Heart left ventricle (tissue), 16 donors: ENCODE data around the gene PTPRN2. TPM values are rescaled to one million over a fixed set of nuclear protein-coding genes. Genes with fewer than 3 reads are reported as not detected.

Experiments used
- ATAC-seq, 4 donors: fragments of 200-7000 bp; cut with Tn5 transposase; one replicate each; pipeline ENCODE4 v1.9.1; 2020 to 2022; ENCODE audit warnings: moderate library complexity in 4 of 4, mild to moderate bottlenecking in 3 of 4, moderate number of reproducible peaks in 1 of 4
- DNase-seq, 5 donors: peaks; one replicate each; pipeline ENCODE4 v3.0.0-alpha.2; 2020
- H3K27ac ChIP-seq, 12 donors: fragments of 200-600 bp; sonication (generic) in 4 of 12; one replicate each; pipeline versions ENCODE4 v1.5.0 to v1.8.0; 2016 to 2022; ENCODE audit warnings: mild to moderate bottlenecking in 2 of 12
- H3K27me3 ChIP-seq, 9 donors: fragments of 200-600 bp; sonication (generic) in 2 of 9; one replicate each; pipeline versions ENCODE4 v1.5.1 to v1.8.0; 2016 to 2022; ENCODE audit warnings: mild to moderate bottlenecking in 3 of 9
- H3K36me3 ChIP-seq, 9 donors: fragments of 200-600 bp; sonication (generic) in 2 of 9; one replicate each; pipeline versions ENCODE4 v1.5.0 to v1.8.0; 2018 to 2022; ENCODE audit warnings: mild to moderate bottlenecking in 2 of 9
- H3K4me1 ChIP-seq, 12 donors: fragments of 200-600 bp; sonication (generic) in 4 of 12; one replicate each; pipeline versions ENCODE4 v1.5.0 to v1.8.0; 2016 to 2022; ENCODE audit warnings: mild to moderate bottlenecking in 3 of 12
- H3K4me3 ChIP-seq, 12 donors: fragments of 200-600 bp; sonication (generic) in 4 of 12; one replicate each; pipeline versions ENCODE4 v1.5.0 to v1.8.0; 2017 to 2022; ENCODE audit warnings: mild to moderate bottlenecking in 9 of 12, moderate library complexity in 4 of 12
- H3K9me3 ChIP-seq, 12 donors: fragments of 200-600 bp; sonication (generic) in 4 of 12; one replicate each; pipeline versions ENCODE4 v1.5.0 to v1.8.0; 2016 to 2022; ENCODE audit warnings: mild to moderate bottlenecking in 1 of 12
- POLR2A ChIP-seq, 2 donors: fragments of 450-650 bp; IDR thresholded peaks; one replicate each; pipeline ENCODE4 v1.6.1; 2017; ENCODE audit warnings: antibody characterized with exemption in 2 of 2, mild to moderate bottlenecking in 2 of 2, moderate library complexity in 2 of 2
- WGBS, 4 donors: extraction: QIAGEN DNeasy Blood & Tissue Kit in 2 of 4; methylation state at CpG; one replicate each; pipeline versions ENCODE4 v1.1.5 to v1.1.7; 2013 to 2018; 5-methylcytosine and 5-hydroxymethylcytosine counted together
- intact Hi-C, 10 donors: fragments of 100-400 bp; cut with DNase I; formaldehyde crosslinking; loops; one replicate each; pipeline versions ENCODE4 v1.11.1 to v1.14.2; 2022
- polyA plus RNA-seq, 2 donors: library from polyadenylated mRNA; stranded (reverse); fragments of 200-250 nt; gene quantifications; one replicate each; pipeline ENCODE4 v1.2.3, GENCODE V29; 2013
- total RNA-seq, 9 donors: library from RNA; depleted of rRNA in 2 of 9; stranded (reverse); fragments of >200 nt in 2 of 9; fragmentation: NEBNext Ultra II Directional in 3 of 9; extraction: Animal tissue kit (Norgen Biotek cat#: 25700) in 3 of 9; gene quantifications; one replicate each; pipeline versions ENCODE4 v1.1.0 to v1.2.4, GENCODE V29; 2016 to 2023
- TF ChIP-seq, protein P1 (sequence below), 12 donors: fragments of 200-600 bp; sonication (generic) in 4 of 12; IDR thresholded peaks; one replicate each; pipeline versions ENCODE4 v1.5.0 to v1.8.0; 2018 to 2022; ENCODE audit warnings: antibody characterized with exemption in 12 of 12, mild to moderate bottlenecking in 5 of 12
- donor health status: ischemic (EF 13 %, LVEDD 7.1; RV severe dilation, severe dysfunction).
- donor health status: healthy with polysubstance abuse.
- donor health status: DM: no; HTN: yes; CAD: no.
- donor health status: DM: no; HTN: no; CAD: no.
- donor health status: ischemic (EF 25% LVEDD 6.9; RV normal size, moderate dysfunction).
- donor health status: ischemic (EF 25% LVEDD 5.7; RV mildly dilated, moderate dysfunction).
- donor health status: healthy.
- donor health status: DM: yes; HTN: yes; CAD: no.
- donor health status: ischemic (EF 35%, LVEDD 5.7; RV mildly dilated, moderate dysfunction).
- donor health status: nonischemic (EF 11% LVEDD 7.7; RV severe dilation, severe dysfunction).
- donor health status: DM: yes; HTN: yes; CAD: no.
- donor health status: PGD.
- donor health status: ischemic (EF 29% LVEDD 5.4; RV normal size, mild dysfunction).
- donor health status: nonischemic (EF 23%, LVEDD 6.1; RV moderate dilation, normal function).

Gene PTPRN2
- total and polyA plus RNA-seq, 11 donors: 0.61 to 2.3 (median 1.3) TPM

DNA sequence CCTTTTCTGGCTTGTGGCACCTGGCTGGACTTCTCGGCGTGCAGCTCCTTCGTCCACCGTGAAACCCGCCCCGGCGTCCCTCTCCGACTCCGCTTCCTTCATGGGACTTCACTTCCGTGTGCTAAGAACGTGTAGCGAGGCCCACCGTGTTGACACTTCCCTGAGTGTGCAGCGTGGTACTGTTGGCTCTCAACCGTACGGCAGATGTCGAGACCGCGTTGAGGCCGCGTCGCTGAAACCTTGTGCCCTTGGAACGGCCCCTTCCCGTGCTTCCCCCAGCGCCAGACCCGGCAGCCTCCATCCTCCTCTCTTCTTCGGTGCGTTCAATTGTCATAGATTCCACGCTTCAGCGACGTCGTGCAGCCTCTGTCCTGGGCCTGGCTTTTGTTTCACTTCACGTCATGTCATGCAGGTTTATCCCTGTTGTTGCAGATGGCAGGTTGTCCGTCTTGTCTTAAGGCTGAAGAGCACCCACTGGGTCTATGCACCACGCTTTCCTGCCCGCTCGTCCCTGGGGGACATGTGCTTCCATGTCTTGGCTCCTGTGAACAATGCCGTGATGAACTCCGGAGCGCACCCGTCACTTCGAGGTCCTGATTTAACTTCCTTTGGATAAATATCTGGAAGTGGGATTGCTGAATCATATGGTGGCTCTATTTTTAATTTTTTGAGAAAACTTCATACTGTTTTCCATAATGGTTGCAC lies 785.5 kb downstream of the PTPRN2 start:
- TF ChIP-seq, protein P1, sequence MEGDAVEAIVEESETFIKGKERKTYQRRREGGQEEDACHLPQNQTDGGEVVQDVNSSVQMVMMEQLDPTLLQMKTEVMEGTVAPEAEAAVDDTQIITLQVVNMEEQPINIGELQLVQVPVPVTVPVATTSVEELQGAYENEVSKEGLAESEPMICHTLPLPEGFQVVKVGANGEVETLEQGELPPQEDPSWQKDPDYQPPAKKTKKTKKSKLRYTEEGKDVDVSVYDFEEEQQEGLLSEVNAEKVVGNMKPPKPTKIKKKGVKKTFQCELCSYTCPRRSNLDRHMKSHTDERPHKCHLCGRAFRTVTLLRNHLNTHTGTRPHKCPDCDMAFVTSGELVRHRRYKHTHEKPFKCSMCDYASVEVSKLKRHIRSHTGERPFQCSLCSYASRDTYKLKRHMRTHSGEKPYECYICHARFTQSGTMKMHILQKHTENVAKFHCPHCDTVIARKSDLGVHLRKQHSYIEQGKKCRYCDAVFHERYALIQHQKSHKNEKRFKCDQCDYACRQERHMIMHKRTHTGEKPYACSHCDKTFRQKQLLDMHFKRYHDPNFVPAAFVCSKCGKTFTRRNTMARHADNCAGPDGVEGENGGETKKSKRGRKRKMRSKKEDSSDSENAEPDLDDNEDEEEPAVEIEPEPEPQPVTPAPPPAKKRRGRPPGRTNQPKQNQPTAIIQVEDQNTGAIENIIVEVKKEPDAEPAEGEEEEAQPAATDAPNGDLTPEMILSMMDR (IDR thresholded peaks at IDR 0.05): no peak
- TF ChIP-seq POLR2A (IDR thresholded peaks at IDR 0.05): no peak
- H3K27ac ChIP-seq: no peak overlapping the region
- H3K4me1 ChIP-seq: no peaks in the 10 kb centered on the region
- intact Hi-C loops: no loop called here
- 92 to 93% (median 93%) methylated on average over 42 of the region's 42 CpGs for WGBS, 4 donors
- DNase-seq (peak in 1 of 5 donors; percentile 46), ATAC-seq (peak in 1 of 4 donors; percentile 9)
- peaks cover 0 to 6% (median 0%) of the 10 kb centered on the region in 9 donors for H3K27me3 ChIP-seq
- no peaks in the 10 kb centered on the region for H3K36me3 ChIP-seq
- H3K9me3 ChIP-seq: peaks cover 0 to 5% (median 0%) of the 10 kb centered on the region in 12 donors
- no peak overlapping the region for H3K4me3 ChIP-seq

DNA sequence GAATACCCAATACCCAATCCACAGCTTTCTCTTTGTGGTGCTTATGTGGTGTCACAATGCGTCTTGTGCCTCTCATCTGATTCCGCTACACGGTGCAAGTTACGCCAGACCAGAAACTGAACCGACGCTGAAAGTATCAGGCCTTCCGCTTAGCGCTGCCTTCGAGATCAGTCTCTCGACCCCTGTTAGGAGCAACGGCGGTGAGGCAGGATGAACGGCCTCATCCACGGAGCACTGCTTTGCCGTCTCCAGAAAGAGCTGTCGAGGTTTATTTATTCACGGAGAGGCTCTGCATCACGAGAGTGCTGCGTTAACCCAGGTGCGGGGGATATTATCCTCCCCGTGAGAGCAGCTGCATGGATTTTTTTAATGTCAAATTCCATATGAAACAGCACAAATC lies 786.5 kb downstream of the PTPRN2 start:
- Histone ChIP-seq H3K27ac (no peak overlapping the region), H3K36me3 (no peaks in the 10 kb centered on the region), H3K27me3 (peaks cover 0 to 6% (median 0%) of the 10 kb centered on the region in 9 donors), H3K9me3 (peaks cover 0 to 5% (median 0%) of the 10 kb centered on the region in 12 donors), H3K4me3 (no peak overlapping the region), H3K4me1 (no peaks in the 10 kb centered on the region)
- DNase-seq: peak in 1 of 5 donors; percentile 33
- ATAC-seq: no peak
- intact Hi-C loops: no loop called here
- WGBS, 4 donors: 91 to 96% (median 94%) methylated on average over 21 of the region's 21 CpGs
- TF ChIP-seq, protein P1 (IDR thresholded peaks at IDR 0.05): no peak
- TF ChIP-seq POLR2A (IDR thresholded peaks at IDR 0.05): no peak

DNA sequence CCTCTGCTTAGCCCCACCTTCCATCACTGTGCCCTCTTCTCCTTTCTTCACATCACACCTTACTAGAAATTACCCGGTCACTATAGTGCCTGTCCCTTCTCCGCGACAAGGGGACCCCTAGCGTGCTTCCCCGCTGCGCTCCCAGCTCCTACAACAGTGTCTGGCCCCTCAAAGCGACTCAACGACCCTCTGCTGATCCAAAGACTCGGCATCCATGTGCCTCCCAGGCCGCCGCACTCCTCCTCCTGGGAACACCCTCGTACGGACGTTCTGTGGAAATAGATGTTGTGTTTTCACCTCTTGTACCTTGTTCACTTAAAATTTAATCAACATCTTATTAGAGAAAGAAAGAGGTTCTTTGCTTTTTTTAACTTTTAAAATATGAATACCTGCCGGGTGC lies 787.3 kb downstream of the PTPRN2 start:
- ATAC-seq: no peak
- Histone ChIP-seq H3K27ac (no peak overlapping the region), H3K27me3 (peaks cover 0 to 6% (median 0%) of the 10 kb centered on the region in 9 donors), H3K36me3 (no peaks in the 10 kb centered on the region), H3K4me1 (no peaks in the 10 kb centered on the region), H3K9me3 (peaks cover 0 to 5% (median 0%) of the 10 kb centered on the region in 12 donors), H3K4me3 (no peak overlapping the region)
- TF ChIP-seq, protein P1 (IDR thresholded peaks at IDR 0.05): no peak
- no peak for TF ChIP-seq POLR2A (IDR thresholded peaks at IDR 0.05)
- DNase-seq: peak in 1 of 5 donors; percentile 46
- intact Hi-C loops: no loop called here
- WGBS, 4 donors: 91 to 94% (median 93%) methylated on average over 15 of the region's 15 CpGs

DNA sequence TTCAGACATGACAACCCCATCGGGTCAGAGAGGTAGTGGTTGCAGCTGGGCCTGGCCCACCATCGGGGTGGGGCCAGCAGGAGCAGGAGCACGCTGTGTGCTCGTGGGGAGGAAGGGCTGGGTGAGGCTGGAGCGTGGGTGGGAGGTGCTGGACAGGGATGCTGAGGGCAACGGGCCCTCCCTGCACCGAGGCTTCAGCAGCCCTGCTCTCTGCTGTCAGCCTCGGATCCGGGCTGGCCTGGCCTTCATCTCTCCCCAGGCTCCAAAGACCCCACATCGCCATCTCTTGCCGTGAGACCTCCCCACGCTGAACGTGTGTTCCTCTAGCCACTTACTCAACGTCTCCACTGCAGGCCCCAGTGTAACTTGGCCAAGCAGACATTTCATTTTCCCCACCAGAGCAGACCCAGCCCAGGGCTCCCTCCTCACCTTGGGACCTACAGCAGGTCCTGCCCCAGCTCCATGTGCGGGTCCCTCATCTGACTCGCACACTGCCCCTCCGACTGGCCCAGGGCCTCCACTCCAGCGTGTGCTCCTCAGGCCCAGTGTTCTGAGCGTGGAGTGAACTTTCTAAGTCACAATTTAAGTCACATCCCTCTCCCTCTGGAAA lies 788.4 kb downstream of the PTPRN2 start:
- intact Hi-C loops: no loop called here
- TF ChIP-seq, protein P1 (IDR thresholded peaks at IDR 0.05): no peak
- TF ChIP-seq POLR2A (IDR thresholded peaks at IDR 0.05): no peak
- peaks cover 0 to 6% (median 0%) of the 10 kb centered on the region in 9 donors for H3K27me3 ChIP-seq
- WGBS, 4 donors: 72 to 81% (median 81%) methylated on average over 19 of the region's 19 CpGs
- H3K27ac ChIP-seq: no peak overlapping the region
- H3K4me3 ChIP-seq: no peak overlapping the region
- no peaks in the 10 kb centered on the region for H3K4me1 ChIP-seq
- ATAC-seq (peak in 1 of 4 donors; percentile 31), DNase-seq (peak in 2 of 5 donors; percentile 6 to 28)
- peaks cover 0 to 5% (median 0%) of the 10 kb centered on the region in 12 donors for H3K9me3 ChIP-seq
- H3K36me3 ChIP-seq: no peaks in the 10 kb centered on the region
